ENCODE results near the gene TOP2B.
A peak's percentile ranks its signal among the peaks of the same experiment; 100 is the strongest.

The TOP2B gene

DNA sequence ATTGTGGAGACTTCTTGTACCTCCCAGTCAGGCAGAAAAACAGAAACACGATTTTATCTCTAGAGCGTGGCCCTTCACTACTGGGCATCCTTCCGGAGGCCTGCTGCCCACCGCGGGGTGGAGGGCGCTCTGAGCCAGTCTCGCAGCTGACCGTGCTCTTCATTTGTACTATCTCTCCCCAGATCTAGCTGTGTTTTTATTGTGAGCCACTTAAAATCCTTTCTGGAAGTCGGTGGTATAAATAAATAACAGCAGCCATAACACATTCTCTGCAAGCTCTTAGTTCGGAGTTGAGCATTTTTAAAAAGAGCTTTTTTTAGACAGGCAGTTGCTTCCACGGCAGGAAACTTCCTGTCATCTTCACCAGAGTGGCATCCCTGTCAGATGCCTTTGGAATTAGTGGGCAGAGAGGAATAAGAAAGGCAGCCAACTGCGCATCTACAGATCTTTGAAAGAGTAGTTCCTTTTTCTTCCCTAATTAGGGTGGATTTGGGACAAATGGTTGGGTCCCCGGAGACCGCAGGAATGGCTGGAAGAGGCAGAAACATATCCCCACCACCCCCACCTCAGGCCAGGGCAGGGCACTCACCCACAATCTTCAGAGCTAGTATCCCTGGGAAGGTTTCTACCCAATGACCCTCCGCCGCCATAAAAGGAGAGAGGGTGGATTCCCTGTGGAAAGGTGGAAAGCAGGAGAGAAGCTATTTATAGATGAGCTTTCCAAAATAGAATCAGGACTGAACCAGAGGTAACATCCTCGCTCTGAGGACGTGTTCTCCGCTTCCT lies 91.1 kb downstream of the TOP2B start:
- DNase-seq (ENCODE audit: low read depth): no peak
- TF ChIP-seq, protein P1, sequence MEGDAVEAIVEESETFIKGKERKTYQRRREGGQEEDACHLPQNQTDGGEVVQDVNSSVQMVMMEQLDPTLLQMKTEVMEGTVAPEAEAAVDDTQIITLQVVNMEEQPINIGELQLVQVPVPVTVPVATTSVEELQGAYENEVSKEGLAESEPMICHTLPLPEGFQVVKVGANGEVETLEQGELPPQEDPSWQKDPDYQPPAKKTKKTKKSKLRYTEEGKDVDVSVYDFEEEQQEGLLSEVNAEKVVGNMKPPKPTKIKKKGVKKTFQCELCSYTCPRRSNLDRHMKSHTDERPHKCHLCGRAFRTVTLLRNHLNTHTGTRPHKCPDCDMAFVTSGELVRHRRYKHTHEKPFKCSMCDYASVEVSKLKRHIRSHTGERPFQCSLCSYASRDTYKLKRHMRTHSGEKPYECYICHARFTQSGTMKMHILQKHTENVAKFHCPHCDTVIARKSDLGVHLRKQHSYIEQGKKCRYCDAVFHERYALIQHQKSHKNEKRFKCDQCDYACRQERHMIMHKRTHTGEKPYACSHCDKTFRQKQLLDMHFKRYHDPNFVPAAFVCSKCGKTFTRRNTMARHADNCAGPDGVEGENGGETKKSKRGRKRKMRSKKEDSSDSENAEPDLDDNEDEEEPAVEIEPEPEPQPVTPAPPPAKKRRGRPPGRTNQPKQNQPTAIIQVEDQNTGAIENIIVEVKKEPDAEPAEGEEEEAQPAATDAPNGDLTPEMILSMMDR (IDR thresholded peaks at IDR 0.05; ENCODE audit: low read length, missing control alignments): no peak
- H3K4me3 ChIP-seq (replicated peaks; ENCODE audit: low read depth, low read length): no peak overlapping the region

DNA sequence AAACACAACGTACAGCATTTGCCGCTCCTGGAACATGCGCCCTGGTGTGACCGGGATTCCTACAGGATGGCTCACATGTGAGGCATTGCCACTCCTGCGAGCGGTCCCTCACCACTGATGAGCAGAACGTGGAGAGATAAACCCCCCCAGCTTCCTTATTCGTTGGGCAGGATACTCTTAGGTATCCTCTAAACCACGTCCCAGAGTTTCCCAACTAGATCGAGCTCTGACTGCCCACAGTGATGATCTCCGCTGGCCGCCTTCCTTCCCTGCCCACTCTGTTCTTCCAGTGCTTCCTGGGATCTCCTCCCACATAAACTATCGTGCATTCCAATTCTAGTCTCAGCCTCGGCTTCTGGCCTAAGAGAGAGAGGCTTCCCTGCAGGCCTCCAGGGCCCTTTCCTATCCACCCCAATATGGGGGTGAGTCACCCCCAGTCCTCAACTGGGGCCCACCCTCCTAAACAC lies 91.8 kb downstream of the TOP2B start:
- TF ChIP-seq, protein P1 (IDR thresholded peaks at IDR 0.05; ENCODE audit: low read length, missing control alignments): no peak
- peak; percentile 23 for DNase-seq (ENCODE audit: low read depth)
- no peak overlapping the region for H3K4me3 ChIP-seq (replicated peaks; ENCODE audit: low read depth, low read length)

DNA sequence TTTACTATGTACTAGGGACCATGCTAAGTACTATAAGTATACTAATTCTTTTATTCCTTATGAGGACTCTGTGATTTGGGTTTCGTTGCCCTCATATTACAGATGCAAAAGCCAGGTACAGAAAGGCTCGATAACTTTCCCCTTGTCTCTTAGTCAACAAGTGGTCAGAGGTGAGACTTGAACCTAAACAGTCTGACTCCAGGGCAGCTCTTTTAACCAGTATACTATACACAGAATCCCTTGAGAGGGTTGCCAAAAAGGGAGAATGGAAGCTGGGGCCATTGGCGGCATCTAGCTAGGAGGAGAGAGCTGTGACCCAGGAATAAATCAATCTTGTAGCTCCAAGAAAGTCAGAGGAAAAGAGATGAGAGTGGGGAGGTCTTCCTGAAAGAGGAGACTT lies 92.4 kb downstream of the TOP2B start:
- no peak for DNase-seq (ENCODE audit: low read depth)
- TF ChIP-seq, protein P1 (IDR thresholded peaks at IDR 0.05; ENCODE audit: low read length, missing control alignments): no peak
- H3K4me3 ChIP-seq (replicated peaks; ENCODE audit: low read depth, low read length): no peak overlapping the region

DNA sequence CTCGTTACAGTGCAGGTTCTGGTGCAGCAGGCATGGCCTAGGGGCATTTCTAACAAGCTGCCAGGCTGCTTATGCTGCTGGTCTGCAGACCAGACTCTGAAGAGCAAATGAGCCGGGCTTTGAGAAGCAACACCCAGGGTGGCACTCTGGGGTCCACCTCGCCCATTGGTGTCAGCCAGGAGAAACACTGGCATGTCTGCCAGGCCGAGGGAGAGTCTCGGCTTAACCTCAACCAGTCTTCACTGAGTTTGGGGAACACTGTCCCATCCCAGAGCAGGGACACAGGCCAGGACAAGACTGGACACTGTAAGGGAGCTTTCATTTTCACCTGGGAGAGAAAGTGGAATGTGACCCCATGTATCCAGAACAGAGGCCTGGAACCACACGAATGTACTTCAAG lies 93.4 kb downstream of the TOP2B start:
- no peak overlapping the region for H3K4me3 ChIP-seq (replicated peaks; ENCODE audit: low read depth, low read length)
- no peak for DNase-seq (ENCODE audit: low read depth)
- TF ChIP-seq, protein P1 (IDR thresholded peaks at IDR 0.05; ENCODE audit: low read length, missing control alignments): no peak

DNA sequence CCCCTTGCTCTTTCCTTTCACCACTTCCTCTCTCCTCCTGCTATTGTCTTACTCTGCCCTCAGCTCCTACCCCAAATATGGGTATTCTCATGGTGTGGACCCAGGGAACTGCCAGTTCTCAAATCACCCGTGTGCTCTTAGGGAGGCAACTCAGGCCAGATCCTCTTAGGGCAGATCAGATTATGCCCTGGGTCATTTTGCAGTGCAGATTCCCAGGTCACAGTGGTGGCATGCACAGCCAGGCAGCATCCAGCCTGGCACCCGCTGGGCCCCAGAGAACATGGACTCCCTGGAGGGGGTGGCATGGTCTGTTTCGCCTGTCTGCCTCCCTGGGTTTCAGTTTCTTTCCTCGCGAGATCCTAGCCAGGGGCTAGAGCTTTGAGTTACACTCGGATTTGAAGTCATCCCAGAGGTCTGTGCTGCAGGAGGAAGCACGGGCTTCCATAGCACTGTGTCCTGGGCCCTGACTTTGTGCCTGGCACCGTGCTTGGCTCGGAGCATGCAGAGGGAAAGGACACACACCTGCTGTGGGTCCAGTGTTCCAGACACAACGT lies 96.1 kb downstream of the TOP2B start:
- TF ChIP-seq, protein P1 (IDR thresholded peaks at IDR 0.05; ENCODE audit: low read length, missing control alignments): no peak
- no peak overlapping the region for H3K4me3 ChIP-seq (replicated peaks; ENCODE audit: low read depth, low read length)
- no peak for DNase-seq (ENCODE audit: low read depth)

DNA sequence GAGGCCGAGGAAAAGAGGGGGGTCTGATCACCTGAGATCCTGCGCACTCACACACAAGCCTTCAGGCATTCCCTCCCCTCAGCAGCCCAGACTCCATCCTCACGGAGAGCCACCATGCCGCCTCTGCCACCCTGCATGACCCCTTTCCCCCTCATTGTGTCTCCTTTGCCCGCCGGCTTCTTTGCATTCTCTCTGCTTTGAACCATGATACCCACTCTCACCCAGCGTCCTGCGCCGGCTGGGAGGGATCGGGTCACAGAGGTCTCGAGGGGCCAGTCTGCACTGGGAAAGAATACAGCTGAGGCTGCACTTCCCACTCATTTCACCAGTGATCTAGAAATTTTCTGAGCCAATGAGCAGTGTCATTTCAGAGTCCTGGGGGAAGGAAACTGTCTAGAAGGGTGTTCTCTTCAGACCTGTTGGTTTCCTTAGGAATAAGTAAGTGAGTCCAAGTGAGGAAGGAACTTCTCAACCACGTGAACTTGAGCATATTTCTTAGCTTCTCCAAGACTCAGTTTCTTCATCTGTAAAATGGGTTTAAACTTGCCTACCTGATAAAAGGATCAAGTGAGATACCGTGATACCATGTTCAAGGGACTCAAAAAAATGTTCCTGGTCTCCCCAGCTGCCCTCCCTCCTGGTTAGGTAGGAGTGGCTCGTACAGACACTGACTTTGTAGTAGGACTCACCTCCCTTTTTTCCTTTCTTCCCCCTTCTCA lies 96.7 kb downstream of the TOP2B start:
- TF ChIP-seq, protein P1 (IDR thresholded peaks at IDR 0.05; ENCODE audit: low read length, missing control alignments): no peak
- DNase-seq (ENCODE audit: low read depth): no peak
- H3K4me3 ChIP-seq (replicated peaks; ENCODE audit: low read depth, low read length): no peak overlapping the region
